Activated T-cell treated with anti-CD3 and anti-CD28 coated beads, Interleukin-2, amount 50 U/mL, for 1 hour (primary cell): Measurements from ENCODE around the gene SFSWAP.
"Not testable (repeated sequence)": the region's sequence is repeated elsewhere in the genome, so short reads cannot be mapped to it uniquely, and the experiment has no call there.

Experiments used
- DNase-seq: peaks from one replicate; pipeline ENCODE4 v3.0.0-alpha.2; 2020

The SFSWAP gene

GRCh38 chr12:131737150-131737827, 26.4 kb downstream of the SFSWAP start:
- no peak for DNase-seq

GRCh38 chr12:131738196-131738595, 27.3 kb downstream of the SFSWAP start:
- no peak for DNase-seq

- no peak for DNase-seq
These were observed 29.7 kb downstream of the SFSWAP start for GRCh38 chr12:131740626-131741025.

- not testable (repeated sequence) for DNase-seq
These were observed 31.9 kb downstream of the SFSWAP start for GRCh38 chr12:131742761-131743160.

- not testable (repeated sequence) for DNase-seq
These were observed 32.5 kb downstream of the SFSWAP start for GRCh38 chr12:131743410-131743809.

- not testable (repeated sequence) for DNase-seq
These were observed 33.0 kb downstream of the SFSWAP start for GRCh38 chr12:131743880-131744279.

GRCh38 chr12:131744675-131745074, 33.8 kb downstream of the SFSWAP start:
- DNase-seq = not testable (repeated sequence)

GRCh38 chr12:131745706-131746105, 34.8 kb downstream of the SFSWAP start:
- DNase-seq = no peak

GRCh38 chr12:131747276-131748177, 36.6 kb downstream of the SFSWAP start:
- DNase-seq = no peak

GRCh38 chr12:131749618-131750315, 38.9 kb downstream of the SFSWAP start:
- DNase-seq = no peak

- DNase-seq = no peak
These were observed 40.4 kb downstream of the SFSWAP start for GRCh38 chr12:131751335-131751734.

GRCh38 chr12:131752451-131752850, 41.6 kb downstream of the SFSWAP start:
- no peak for DNase-seq

GRCh38 chr12:131753005-131753404, 42.1 kb downstream of the SFSWAP start:
- no peak for DNase-seq

GRCh38 chr12:131753757-131754156, 42.9 kb downstream of the SFSWAP start:
- no peak for DNase-seq

- DNase-seq = no peak
These were observed 43.3 kb downstream of the SFSWAP start for GRCh38 chr12:131754184-131754583.

GRCh38 chr12:131755305-131756113, 44.6 kb downstream of the SFSWAP start:
- no peak for DNase-seq

GRCh38 chr12:131756441-131756840, 45.6 kb downstream of the SFSWAP start:
- no peak for DNase-seq

GRCh38 chr12:131757111-131757510, 46.2 kb downstream of the SFSWAP start:
- no peak for DNase-seq

GRCh38 chr12:131758016-131758739, 47.3 kb downstream of the SFSWAP start:
- no peak for DNase-seq

- no peak for DNase-seq
These were observed 48.3 kb downstream of the SFSWAP start for GRCh38 chr12:131759176-131759575.

GRCh38 chr12:131761638-131762037, 50.7 kb downstream of the SFSWAP start:
- DNase-seq = no peak

- no peak for DNase-seq
These were observed 53.8 kb downstream of the SFSWAP start for GRCh38 chr12:131764738-131765137.
